ENCODE results near the gene CIDEB.

CIDEB gene

GRCh38 chr14:24290746-24291145, 17.0 kb downstream of the CIDEB start:
- DNase-seq, result no peak

DNA sequence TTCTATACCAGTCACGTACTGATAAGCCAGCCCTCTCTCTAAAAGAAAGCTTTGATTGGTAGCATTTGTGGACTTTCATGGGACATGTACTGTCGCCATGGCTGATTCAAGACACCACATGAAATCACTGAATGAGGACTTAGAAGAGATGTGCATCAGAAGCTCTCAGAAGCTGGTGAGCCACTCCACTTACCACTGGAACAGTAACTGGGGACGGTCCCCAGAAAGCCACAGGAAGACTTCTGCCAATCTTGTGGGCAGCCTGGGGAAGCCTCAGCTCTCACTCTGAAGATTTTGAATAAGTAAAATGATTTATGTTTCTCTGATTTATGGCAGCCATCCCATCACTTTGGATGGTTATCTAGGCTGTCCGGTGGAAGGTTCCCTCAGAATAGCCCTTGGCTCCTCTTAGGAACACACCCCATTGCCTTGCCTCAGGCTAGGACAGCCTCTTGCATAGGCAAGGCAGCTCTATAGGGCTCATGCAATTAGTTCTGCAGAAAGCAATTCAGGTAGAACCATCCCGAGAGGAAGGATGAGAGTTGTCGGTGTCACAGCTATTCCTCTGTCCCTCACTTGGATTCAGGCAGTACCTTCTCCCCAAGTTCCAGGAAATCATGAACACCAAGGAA, 18.0 kb downstream of the CIDEB start:
- no peak for DNase-seq

DNA sequence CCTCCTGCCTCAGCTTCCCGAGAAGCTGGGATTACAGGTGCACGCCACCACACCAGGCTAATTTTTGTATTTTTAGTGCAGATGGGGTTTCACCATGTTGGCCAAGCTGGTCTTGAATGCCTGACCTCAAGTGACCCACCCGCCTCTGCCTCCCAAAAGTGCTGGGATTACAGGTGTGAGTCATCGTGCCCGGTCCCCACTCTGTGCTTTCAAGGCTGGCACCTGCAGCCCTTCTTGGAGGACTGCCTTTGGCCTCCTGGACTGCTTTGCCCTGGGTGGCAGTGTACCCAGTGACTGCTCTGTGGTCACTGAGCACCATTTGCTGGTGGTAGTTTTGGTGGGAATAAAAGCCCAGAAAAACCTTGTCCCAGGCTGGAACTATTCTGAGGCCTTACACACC, 20.8 kb downstream of the CIDEB start:
- no peak for DNase-seq

DNA sequence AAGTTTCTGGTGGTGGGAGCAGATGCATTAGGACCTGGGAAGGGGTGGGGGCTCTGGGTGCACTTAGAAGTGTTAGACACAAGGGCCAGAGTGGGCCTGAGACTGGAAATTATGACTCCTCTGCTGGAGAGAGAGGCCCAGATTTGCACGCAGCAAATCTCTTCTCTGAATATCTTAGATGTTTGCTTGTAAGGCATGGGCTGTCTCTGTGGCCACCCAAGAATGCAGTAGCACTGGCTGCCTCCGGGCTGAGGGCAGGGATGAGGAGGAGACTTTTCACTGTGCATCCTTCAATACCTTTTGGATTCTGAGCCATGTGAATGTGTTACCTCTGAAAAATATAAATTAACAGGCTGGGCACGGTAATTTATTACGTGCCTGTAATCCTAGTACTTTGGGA, 22.4 kb downstream of the CIDEB start:
- no peak for DNase-seq

DNA sequence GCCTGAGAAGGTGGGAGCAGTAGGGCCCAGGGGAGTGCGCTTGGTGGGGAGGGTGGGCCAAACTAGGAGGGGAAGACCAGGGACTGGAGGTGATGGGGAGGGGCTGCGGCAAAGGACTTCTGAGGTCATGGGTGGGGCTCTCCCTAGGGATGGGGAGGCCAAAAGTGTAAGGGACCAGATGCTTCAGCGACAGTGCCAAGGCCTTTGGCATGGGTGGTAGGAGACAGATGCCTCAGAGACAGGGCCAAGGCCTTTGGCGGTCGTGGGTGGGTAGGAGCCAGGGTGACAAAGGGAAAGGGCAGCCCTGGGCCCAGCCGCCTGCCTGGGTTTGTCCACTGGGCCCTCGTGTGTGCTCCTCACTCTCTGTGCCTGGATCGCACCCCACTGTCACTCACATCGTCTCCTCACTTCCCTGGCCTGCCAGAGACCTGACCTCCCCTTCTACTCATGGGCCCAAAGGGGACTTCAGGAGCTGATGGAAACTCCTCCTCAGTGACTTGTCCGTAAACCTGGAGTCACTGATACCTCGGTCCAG, 23.2 kb downstream of the CIDEB start:
- no peak for DNase-seq

- no peak for DNase-seq
Measured at GRCh38 chr14:24283796-24284460, 23.8 kb downstream of the CIDEB start.

DNA sequence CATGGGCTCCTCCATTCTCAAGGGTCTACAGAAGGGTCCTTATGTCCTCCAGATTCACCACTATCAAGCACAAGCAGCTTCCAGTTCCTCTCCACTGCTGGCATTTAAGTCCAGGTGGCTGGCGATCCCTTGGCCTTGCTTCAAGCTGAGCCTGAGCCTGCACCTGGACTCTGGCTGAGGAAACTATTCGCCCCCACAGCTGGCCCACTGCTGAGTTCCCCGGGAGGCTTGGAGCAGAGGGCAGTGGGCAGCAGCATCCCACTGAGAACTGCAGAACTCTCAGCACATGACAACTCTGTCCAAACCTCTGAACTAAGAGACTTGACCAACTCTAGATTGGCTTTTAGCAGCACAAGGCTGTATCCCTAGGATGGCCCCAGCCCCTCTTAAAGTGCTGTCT, 25.0 kb downstream of the CIDEB start:
- DNase-seq, result no peak

DNA sequence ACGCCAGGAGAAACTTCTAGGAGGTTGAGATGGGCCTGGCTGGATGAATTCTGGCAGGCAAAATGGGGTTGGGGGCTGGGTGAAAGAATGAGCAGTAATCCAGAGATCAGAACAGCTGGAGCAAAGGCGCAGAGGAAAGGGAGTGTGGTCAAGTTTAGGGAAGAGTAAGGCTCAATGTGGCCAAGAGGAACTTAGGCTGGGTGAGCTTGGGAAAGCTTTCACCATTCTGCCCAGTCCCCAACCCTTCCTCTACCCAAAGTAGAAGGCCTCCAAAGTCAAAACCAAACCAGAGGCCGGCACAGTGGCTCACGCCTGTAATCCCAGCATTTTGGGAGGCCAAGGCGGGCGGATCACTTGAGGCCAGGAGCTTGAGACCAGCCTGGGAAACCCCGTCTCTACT, 26.1 kb downstream of the CIDEB start:
- no peak for DNase-seq

DNA sequence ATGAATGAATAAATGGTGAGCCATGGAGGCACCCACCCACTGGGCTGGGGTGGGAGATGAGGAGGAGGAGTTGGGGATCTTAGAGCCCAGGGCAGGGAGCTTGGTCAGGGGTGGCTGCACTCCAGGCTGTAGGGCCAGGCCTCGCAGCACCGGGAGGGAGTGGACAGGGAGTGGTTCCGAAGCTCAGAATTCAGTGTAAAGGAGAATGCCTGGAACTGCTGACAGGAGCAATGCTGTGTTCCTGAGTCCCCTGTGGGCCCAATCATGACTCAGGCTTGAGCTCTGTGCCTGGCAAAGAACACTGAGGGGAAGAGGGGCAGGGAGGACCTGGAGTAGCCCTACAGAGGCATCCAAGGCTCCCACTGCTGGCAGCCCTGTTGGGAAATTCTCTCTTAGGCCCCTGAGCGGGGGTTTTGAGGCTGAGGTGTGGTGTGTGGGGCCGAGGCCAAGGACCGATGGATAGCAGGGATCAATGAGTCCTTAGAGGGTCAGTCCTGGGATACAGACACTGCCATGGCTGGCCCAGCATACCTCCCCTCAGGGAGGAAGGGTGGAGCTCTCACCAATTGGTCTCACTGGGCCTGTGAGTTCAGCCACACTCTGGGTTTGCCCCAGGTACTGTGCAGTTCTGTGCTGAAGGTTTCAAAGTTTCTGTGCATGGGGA, 26.8 kb downstream of the CIDEB start:
- no peak for DNase-seq

- peak; percentile 65 to 72 for DNase-seq
Measured at GRCh38 chr14:24279301-24280186, 28.2 kb downstream of the CIDEB start.

- DNase-seq, result no peak
Measured at GRCh38 chr14:24278424-24278823, 29.4 kb downstream of the CIDEB start.

GRCh38 chr14:24277606-24278321, 30.0 kb downstream of the CIDEB start:
- DNase-seq, result peak in 1 of 2 donors; percentile 51

GRCh38 chr14:24277071-24277470, 30.7 kb downstream of the CIDEB start:
- no peak for DNase-seq

- DNase-seq, result peak; percentile 49 to 63
Measured at GRCh38 chr14:24274101-24274543, 33.7 kb downstream of the CIDEB start.

DNA sequence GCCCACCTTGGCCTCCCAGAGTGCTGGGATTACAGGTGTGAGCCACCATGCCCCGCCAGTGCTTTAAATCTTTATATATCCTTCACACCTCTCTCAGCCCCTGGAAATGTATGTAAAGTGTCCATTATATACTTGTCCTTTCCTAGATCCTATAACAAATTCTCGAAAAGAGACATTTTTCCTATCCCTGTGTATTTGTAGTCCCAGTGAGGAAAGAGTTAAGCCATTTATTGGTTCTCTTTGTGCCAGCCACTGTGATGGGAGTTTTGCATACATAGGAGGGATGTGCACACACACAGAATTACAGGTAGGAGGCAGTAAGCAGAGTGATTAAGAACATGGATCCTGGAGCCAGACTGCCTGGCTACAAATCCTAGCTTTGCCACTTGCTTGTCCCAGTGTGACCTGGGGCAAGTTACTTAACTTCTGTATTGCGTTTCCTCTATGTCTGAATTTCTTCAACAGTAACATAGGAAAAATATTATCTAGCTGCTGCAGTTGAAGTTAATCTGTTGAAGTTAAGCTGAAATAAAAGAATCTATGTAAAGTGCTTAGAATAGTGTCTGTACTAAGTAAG, 34.3 kb downstream of the CIDEB start:
- DNase-seq, result peak in 1 of 2 donors; percentile 7

GRCh38 chr14:24272467-24272866, 35.3 kb downstream of the CIDEB start:
- DNase-seq, result no peak

DNA sequence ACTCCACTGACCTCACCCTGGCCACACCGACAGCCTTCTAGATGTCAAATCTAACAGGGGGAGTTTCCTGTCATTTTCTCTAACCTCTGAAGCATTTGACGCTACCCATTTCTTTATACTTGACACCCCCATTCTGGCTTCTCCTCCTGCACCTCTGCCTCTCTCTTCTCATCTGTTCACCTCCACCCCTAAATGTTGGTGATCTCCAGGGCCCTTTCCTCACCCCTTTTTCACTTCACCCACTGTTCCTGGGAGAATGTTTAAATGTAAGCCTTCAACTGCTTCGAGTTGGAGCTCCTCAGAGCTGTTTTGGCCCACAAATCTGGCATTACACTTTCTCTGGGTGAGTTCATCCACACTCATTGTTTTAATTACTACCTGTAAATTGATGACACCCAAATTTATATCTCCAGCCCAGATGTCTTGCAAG, 35.9 kb downstream of the CIDEB start:
- DNase-seq, result no peak

DNA sequence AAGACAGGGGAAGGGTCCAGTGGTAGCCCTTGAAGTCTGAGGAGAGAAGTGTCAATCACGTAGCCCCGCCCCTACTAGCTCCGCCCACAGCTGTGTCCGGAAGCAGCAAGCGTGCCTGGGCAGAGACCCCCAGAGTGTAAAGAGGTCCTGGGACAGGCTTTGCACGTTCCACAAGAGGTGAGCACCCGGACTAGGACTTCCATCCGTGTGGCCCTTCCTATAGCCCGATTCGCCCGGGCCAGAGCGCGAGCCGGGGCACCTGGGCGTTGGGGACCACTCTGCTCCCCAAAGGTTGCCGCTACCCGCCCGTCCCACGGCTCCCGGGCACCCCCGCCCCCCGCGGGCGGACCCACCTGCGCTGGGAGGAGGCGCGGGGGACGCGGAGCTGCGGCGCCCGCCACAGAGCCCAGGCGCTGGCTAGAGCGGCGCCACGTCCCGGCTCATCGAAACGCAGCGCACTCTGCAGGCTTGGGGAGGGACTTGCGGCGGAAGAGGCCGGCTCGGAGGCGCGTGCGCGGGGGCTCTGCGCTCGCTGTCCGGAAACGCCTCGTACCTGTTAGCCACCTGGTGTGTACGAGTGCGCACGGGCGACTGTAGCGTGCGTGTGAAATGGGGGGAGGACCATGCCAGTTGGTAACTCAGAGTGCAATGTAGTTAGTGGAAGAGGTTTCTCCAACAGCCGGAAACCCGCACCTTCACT, 36.5 kb downstream of the CIDEB start, which contains the start of gene RABGGTA:
TSS of gene RABGGTA (minus strand) at position 464 of the 700 bp plus-strand sequence. CDS start 482 bp downstream, outside the sequence.
- DNase-seq, result peak; percentile 96

DNA sequence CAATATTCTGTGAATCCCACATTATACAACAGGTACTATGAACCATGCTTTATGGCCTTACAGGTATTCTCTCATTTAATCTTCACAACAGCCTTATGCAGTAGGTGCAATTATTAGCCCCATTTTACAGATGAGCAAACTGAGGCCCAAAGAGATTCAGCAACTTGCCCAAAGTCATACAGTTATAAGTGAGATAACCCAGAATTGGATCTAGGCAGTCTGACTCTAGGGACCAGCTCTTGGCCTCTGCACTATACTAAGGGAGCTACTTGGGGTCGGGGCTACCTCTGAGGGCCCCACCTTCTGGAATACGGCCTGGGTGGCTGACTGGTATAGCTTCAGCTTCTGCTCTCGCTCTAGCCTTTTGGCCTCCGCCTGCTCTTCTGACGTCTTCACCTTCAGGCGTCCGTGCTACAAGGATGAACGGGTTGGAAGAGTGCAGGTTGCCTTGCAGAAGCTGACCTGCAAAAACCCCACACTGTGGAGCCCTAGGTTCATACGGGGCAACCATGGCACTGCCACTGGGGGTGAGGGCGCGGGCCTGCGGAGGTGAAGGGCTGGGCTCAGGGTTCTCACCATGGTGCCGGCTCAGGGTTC, 37.1 kb downstream of the CIDEB start:
- no peak for DNase-seq

- DNase-seq, result no peak
Measured at GRCh38 chr14:24269910-24270536, 37.8 kb downstream of the CIDEB start.

Data from CD4-positive, alpha-beta T cell treated with Interleukin-1 beta for 1 hour (primary cell).